CD4-positive, alpha-beta T cell treated with Interleukin-4 for 1 hour (primary cell): ENCODE data around the gene RPL18A.
A peak's percentile ranks its signal among the peaks of the same experiment; 100 is the strongest.

Experiments used
- DNase-seq, 2 donors: peaks; one replicate each; pipeline ENCODE4 v3.0.0-alpha.2; 2020 to 2022

Gene RPL18A

GRCh38 chr19:17859533-17860330 lies at the start of gene RPL18A:
RPL18A (plus strand) TSS chr19:17859910; CDS start chr19:17859957, 47 bp downstream.
- peak; percentile 100 for DNase-seq

- no peak for DNase-seq
Observed at GRCh38 chr19:17811103-17811502, 48.6 kb upstream of the RPL18A start.

GRCh38 chr19:17811681-17812080 lies 48.0 kb upstream of the RPL18A start:
- no peak for DNase-seq

GRCh38 chr19:17812099-17812498 lies 47.6 kb upstream of the RPL18A start:
- DNase-seq = no peak

GRCh38 chr19:17817668-17818363 lies 41.9 kb upstream of the RPL18A start:
- no peak for DNase-seq

GRCh38 chr19:17821190-17821589 lies 38.5 kb upstream of the RPL18A start, which contains the start of gene INSL3:
INSL3 (minus strand) TSS chr19:17821519; CDS start chr19:17821506, 13 bp downstream.
- no peak for DNase-seq

- no peak for DNase-seq
Observed at GRCh38 chr19:17824339-17824738, 35.4 kb upstream of the RPL18A start.

- no peak for DNase-seq
Observed at GRCh38 chr19:17826508-17827056, 33.1 kb upstream of the RPL18A start.

- no peak for DNase-seq
Observed at GRCh38 chr19:17829855-17830566, 29.7 kb upstream of the RPL18A start.

- peak; percentile 51 to 56 for DNase-seq
Observed at GRCh38 chr19:17830567-17831418, 28.9 kb upstream of the RPL18A start.

- no peak for DNase-seq
Observed at GRCh38 chr19:17831419-17831888, 28.3 kb upstream of the RPL18A start.

- no peak for DNase-seq
Observed at GRCh38 chr19:17832443-17833208, 27.1 kb upstream of the RPL18A start.

GRCh38 chr19:17834350-17835181 lies 25.1 kb upstream of the RPL18A start:
- DNase-seq = peak in 1 of 2 donors; percentile 3

GRCh38 chr19:17835182-17836006 lies 24.3 kb upstream of the RPL18A start:
- no peak for DNase-seq

- DNase-seq = no peak
Observed at GRCh38 chr19:17836530-17836929, 23.2 kb upstream of the RPL18A start.

- DNase-seq = no peak
Observed at GRCh38 chr19:17837972-17838371, 21.7 kb upstream of the RPL18A start.

GRCh38 chr19:17840019-17840418 lies 19.7 kb upstream of the RPL18A start:
- DNase-seq = no peak

- DNase-seq = no peak
Observed at GRCh38 chr19:17841371-17841809, 18.3 kb upstream of the RPL18A start.
